PFSK-1 (cell line): ENCODE results near the gene ORAI1.

Experiments
- POLR2AphosphoS5 ChIP-seq: IDR thresholded peaks from 2 replicates; pipeline ENCODE4 v1.6.1; 2012; ENCODE audit warnings: low read depth, mild to moderate bottlenecking, control low read depth, low read length, moderate library complexity
- TAF1 ChIP-seq: IDR thresholded peaks from 2 replicates; pipeline ENCODE4 v1.6.1; 2012; ENCODE audit warnings: low read length, control low read depth, borderline replicate concordance; ENCODE audit not compliant: insufficient read depth
- TF ChIP-seq, protein P1 (sequence below), 2 experiments: IDR thresholded peaks; 2 replicates each; pipeline versions ENCODE4 v1.6.1 to v1.8.0; 2011 to 2012; ENCODE audit warnings: low read depth in 2 of 2, low read length in 2 of 2, control low read depth in 1 of 2, inconsistent platforms in 1 of 2, mild to moderate bottlenecking in 1 of 2, moderate library complexity in 1 of 2; ENCODE audit not compliant: insufficient read depth in 1 of 2

DNA sequence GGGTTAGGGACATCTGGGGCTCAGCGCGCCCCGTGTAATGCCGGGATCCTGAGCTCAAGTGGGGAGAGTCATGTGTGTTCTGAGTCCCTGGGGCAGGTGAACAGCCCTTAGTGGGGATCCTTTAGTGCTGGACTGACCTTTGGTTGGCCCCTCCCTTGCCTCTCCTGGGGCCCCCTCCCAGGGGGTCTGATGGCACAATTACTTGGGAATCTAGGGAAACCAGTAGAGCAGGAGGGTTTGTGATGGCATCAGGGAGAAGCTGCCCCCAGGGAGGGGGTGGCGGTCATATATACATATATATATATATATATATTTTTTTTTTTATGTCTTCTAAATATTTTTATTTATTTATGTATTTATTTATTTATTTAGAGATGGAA is 43.2 kb downstream of the ORAI1 start, which contains the start of gene MORN3:
- TF ChIP-seq POLR2AphosphoS5 (no peak), TAF1 (no peak)
- TF ChIP-seq, protein P1, sequence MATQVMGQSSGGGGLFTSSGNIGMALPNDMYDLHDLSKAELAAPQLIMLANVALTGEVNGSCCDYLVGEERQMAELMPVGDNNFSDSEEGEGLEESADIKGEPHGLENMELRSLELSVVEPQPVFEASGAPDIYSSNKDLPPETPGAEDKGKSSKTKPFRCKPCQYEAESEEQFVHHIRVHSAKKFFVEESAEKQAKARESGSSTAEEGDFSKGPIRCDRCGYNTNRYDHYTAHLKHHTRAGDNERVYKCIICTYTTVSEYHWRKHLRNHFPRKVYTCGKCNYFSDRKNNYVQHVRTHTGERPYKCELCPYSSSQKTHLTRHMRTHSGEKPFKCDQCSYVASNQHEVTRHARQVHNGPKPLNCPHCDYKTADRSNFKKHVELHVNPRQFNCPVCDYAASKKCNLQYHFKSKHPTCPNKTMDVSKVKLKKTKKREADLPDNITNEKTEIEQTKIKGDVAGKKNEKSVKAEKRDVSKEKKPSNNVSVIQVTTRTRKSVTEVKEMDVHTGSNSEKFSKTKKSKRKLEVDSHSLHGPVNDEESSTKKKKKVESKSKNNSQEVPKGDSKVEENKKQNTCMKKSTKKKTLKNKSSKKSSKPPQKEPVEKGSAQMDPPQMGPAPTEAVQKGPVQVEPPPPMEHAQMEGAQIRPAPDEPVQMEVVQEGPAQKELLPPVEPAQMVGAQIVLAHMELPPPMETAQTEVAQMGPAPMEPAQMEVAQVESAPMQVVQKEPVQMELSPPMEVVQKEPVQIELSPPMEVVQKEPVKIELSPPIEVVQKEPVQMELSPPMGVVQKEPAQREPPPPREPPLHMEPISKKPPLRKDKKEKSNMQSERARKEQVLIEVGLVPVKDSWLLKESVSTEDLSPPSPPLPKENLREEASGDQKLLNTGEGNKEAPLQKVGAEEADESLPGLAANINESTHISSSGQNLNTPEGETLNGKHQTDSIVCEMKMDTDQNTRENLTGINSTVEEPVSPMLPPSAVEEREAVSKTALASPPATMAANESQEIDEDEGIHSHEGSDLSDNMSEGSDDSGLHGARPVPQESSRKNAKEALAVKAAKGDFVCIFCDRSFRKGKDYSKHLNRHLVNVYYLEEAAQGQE (IDR thresholded peaks at IDR 0.05; ENCODE audit: insufficient read depth in 1 of 2, low read depth in 2 of 2, low read length in 2 of 2), result no peak
